ENCODE measurements around the gene PTPRH. TPM values are rescaled to one million over a fixed set of nuclear protein-coding genes. Genes with fewer than 3 reads are reported as not detected.

PTPRH gene
- polyA plus RNA-seq, 1 experiment, result 4.3 TPM

GRCh38 chr19:55252760-55253663 lies 43.7 kb upstream of the PTPRH start:
- ChIA-PET CTCF (interaction anchor here (1.3 kb wide), 1 partner anchor 9 kb away, joined by 4 read pairs; no protein-coding TSS in a partner anchor), POLR2A (no interaction called here)

GRCh38 chr19:55251341-55252081 lies 42.2 kb upstream of the PTPRH start:
- no peak overlapping the region for H3K4me3 ChIP-seq (ENCODE audit: low read depth, low read length)
- peaks cover 9% of the 10 kb centered on the region for H3K36me3 ChIP-seq (ENCODE audit: control insufficient read depth, insufficient read depth, low read length)
- CTCF ChIA-PET, result interaction anchor here (1.1 kb wide), 2 partner anchors 10 to 103 kb away, joined by 3 to 4 read pairs; partner anchors contain the start of gene TNNT1
- POLR2A ChIA-PET, result no interaction called here
- TF ChIP-seq, protein P1, sequence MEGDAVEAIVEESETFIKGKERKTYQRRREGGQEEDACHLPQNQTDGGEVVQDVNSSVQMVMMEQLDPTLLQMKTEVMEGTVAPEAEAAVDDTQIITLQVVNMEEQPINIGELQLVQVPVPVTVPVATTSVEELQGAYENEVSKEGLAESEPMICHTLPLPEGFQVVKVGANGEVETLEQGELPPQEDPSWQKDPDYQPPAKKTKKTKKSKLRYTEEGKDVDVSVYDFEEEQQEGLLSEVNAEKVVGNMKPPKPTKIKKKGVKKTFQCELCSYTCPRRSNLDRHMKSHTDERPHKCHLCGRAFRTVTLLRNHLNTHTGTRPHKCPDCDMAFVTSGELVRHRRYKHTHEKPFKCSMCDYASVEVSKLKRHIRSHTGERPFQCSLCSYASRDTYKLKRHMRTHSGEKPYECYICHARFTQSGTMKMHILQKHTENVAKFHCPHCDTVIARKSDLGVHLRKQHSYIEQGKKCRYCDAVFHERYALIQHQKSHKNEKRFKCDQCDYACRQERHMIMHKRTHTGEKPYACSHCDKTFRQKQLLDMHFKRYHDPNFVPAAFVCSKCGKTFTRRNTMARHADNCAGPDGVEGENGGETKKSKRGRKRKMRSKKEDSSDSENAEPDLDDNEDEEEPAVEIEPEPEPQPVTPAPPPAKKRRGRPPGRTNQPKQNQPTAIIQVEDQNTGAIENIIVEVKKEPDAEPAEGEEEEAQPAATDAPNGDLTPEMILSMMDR (IDR thresholded peaks at IDR 0.05; ENCODE audit: insufficient read depth, low read depth, low read length), result no peak
- H3K27me3 ChIP-seq (ENCODE audit: control insufficient read depth, insufficient read depth, low read length), result no peaks in the 10 kb centered on the region
- DNase-seq (ENCODE audit: low read depth), result no peak

More at GRCh38 chr19:55252760-55253663, 43.7 kb upstream of the PTPRH start:
- TF ChIP-seq, protein P1 (IDR thresholded peaks at IDR 0.05; ENCODE audit: insufficient read depth, low read depth, low read length), result no peak
- peaks cover 4% of the 10 kb centered on the region for H3K36me3 ChIP-seq (ENCODE audit: control insufficient read depth, insufficient read depth, low read length)
- H3K27me3 ChIP-seq (ENCODE audit: control insufficient read depth, insufficient read depth, low read length), result no peaks in the 10 kb centered on the region
- no peak overlapping the region for H3K4me3 ChIP-seq (ENCODE audit: low read depth, low read length)
- DNase-seq (ENCODE audit: low read depth), result no peak

DNA sequence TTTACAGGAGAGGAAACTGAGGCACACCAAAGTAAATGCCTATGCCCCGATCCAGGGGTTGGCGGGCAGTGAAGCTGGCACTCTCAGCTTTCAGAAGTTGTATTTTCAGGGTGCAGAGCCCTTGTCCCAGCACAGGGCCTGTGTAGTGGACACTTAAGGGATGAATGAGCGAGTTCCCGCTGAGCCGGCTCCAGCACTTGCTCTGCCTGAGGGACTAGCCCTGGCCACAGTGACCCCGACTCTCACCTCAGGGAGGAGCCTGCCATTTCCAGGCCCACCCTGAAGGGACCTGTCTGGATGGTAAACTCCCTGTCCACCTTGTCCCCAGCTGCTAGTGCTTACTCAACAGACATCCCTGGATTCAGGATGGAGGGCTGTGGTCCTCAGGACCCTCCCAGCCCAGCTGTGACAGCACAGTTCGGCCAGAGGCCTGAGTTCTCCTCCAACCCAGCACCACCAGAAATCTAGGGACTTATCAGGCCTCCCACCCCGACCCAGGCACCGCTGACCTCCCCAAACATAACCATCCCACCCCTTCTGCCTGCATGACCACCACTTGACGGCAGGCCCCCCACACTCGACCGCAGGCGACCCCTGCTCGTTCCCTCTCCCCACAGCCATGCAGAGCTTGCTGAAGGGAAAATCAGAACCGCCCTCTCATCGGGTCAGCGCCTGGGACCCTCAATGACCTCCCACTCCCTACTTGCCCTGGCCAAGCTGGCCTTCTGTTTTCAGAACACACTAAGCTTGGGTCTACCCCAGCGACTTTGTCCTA lies 41.1 kb upstream of the PTPRH start:
- H3K36me3 ChIP-seq (ENCODE audit: control insufficient read depth, insufficient read depth, low read length), result peaks cover 12% of the 10 kb centered on the region
- H3K27me3 ChIP-seq (ENCODE audit: control insufficient read depth, insufficient read depth, low read length), result no peaks in the 10 kb centered on the region
- TF ChIP-seq, protein P1 (IDR thresholded peaks at IDR 0.05; ENCODE audit: insufficient read depth, low read depth, low read length), result no peak
- no peak overlapping the region for H3K4me3 ChIP-seq (ENCODE audit: low read depth, low read length)
- CTCF ChIA-PET, result interaction anchor here (0.5 to 1.1 kb wide), 2 partner anchors 9 to 102 kb away, joined by 3 read pairs; partner anchors contain the start of gene TNNT1
- POLR2A ChIA-PET, result no interaction called here
- no peak for DNase-seq (ENCODE audit: low read depth)

DNA sequence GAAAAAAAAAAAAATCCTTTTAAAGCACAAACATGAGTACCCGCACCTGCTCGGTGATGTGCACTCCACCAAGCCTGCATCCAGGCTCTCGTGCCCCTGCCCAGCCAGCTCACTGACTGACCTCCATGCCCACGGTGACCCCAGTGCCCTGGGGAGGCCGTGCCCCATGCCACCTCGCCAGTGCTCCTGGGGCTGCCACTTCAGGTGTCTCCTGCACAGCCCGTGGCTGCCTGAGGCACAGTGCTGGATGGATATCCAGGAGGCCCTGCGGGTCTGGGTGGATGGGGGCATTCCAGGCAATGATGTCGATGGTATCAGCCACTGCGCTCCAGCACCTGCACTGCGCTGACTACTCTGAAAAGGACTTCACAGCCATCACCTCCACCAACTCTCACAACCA lies 40.5 kb upstream of the PTPRH start:
- TF ChIP-seq, protein P1 (IDR thresholded peaks at IDR 0.05; ENCODE audit: insufficient read depth, low read depth, low read length), result no peak
- DNase-seq (ENCODE audit: low read depth), result no peak
- Histone ChIP-seq H3K36me3 (ENCODE audit: control insufficient read depth, insufficient read depth, low read length) (peaks cover 18% of the 10 kb centered on the region), H3K27me3 (ENCODE audit: control insufficient read depth, insufficient read depth, low read length) (no peaks in the 10 kb centered on the region), H3K4me3 (ENCODE audit: low read depth, low read length) (no peak overlapping the region)
- CTCF ChIA-PET, result no interaction called here
- POLR2A ChIA-PET, result no interaction called here
